AG10803 (cell line): Measurements from ENCODE around the gene FNDC3B.

Experiments used
- DNase-seq: peaks from one replicate; pipeline ENCODE4 v3.0.0; 2010; ENCODE audit warnings: low read depth
- H3K4me3 ChIP-seq: 2 replicates; pipeline ENCODE4 v1.5.1; 2011; ENCODE audit warnings: mild to moderate bottlenecking, low read length, control low read depth
- TF ChIP-seq, protein P1 (sequence below): conservative IDR thresholded peaks from 2 replicates; pipeline ENCODE4 v1.5.1; 2011; ENCODE audit warnings: mild to moderate bottlenecking, low read length, control low read depth, inconsistent platforms

FNDC3B gene

DNA sequence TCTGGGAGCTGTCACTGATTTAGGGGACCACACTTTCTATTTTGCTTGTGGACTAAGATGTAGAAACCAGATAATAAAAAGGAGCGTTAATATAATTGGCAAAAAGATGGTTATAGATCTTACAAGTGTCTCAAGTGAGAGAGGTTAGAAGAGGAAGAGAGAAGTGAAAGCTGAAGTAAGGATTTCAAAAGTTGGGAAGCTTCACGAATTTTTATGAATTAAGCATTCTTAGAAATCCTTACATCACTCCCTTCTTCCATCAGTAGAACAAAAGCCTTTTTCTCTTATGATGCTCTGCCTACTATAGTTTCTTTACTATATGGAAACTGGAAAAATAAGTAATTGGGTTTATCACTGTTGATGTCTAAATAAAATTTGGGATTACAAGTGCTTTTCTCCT, 146.5 kb downstream of the FNDC3B start:
- no peak overlapping the region for H3K4me3 ChIP-seq
- TF ChIP-seq, protein P1, sequence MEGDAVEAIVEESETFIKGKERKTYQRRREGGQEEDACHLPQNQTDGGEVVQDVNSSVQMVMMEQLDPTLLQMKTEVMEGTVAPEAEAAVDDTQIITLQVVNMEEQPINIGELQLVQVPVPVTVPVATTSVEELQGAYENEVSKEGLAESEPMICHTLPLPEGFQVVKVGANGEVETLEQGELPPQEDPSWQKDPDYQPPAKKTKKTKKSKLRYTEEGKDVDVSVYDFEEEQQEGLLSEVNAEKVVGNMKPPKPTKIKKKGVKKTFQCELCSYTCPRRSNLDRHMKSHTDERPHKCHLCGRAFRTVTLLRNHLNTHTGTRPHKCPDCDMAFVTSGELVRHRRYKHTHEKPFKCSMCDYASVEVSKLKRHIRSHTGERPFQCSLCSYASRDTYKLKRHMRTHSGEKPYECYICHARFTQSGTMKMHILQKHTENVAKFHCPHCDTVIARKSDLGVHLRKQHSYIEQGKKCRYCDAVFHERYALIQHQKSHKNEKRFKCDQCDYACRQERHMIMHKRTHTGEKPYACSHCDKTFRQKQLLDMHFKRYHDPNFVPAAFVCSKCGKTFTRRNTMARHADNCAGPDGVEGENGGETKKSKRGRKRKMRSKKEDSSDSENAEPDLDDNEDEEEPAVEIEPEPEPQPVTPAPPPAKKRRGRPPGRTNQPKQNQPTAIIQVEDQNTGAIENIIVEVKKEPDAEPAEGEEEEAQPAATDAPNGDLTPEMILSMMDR: no peak
- no peak for DNase-seq

DNA sequence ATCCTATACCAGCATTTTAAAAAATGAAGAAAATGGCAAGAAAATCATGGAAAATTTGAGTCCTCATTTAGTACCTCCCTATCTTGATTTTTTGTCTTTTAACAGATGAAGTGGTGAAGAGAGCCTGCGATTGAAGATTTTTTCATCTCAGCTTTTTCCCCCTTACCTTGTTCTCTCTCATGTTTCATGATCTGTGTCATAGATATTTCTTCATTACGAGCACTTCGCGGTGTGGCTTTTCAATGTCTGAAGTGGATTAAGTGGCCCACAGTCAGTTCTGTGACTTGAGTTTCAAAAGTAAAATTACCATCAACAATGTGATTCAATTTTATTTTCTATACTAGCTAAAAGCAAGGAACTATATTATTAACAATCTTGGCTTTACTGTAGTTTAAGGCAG, 147.2 kb downstream of the FNDC3B start:
- TF ChIP-seq, protein P1: no peak
- DNase-seq: no peak
- no peak overlapping the region for H3K4me3 ChIP-seq

DNA sequence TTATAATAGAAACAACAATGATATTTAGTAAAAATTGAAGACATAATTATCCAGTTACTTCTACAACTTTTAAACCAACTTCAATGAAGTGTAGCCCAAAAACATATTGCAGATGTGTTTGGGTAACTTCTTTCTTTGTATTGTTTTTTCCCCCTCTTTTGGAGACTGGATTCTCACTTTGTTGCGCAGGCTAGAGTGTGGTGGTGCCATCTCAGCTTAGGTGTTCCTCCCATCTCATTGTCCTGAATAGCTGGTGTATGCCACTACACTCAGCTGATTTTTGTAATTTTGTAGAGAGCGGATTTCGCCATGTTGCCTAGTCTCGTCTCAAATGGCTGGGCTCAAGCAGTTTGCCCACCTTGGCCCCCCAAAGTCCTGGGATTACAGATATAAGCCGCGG, 148.1 kb downstream of the FNDC3B start:
- TF ChIP-seq, protein P1: no peak
- DNase-seq: no peak
- no peak overlapping the region for H3K4me3 ChIP-seq

DNA sequence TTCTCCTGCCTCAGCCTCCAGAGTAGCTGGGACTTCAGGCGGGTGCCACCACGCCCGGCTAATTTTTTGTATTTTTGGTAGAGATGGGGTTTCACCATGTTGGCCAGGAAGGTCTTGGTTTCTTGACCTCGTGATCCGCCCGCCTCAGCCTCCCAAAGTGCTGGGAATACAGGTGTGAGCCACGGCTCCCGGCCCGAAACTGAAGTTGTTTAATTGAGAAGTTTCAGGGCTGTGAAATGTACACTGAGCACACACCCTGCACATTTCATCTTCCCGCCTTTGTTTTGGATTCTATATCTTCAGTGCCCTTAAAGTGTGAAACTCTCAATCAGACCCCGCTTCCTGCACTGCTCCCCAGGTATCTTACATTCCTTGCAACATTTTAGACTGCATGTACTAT, 149.1 kb downstream of the FNDC3B start:
- no peak for DNase-seq
- H3K4me3 ChIP-seq: no peak overlapping the region
- TF ChIP-seq, protein P1: no peak

DNA sequence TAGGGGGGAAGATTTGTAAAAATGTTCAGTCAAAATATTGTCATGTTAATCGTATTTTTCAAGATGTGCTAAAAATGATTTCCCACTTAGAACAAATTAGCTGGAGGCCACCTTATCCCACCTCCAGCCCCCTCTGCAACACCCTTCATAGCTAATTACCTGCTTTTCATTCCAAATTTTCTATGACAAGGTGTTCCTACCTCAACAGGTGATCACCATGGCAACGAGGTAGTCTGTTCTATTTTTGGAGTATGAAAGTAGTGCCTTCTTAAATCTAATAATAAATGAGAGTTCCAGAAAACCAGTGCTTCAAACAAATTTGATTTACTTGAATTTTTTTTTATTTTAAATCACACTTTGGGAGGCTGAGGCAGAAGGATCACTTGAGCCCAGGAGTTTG, 149.8 kb downstream of the FNDC3B start:
- TF ChIP-seq, protein P1: no peak
- no peak overlapping the region for H3K4me3 ChIP-seq
- DNase-seq: no peak

DNA sequence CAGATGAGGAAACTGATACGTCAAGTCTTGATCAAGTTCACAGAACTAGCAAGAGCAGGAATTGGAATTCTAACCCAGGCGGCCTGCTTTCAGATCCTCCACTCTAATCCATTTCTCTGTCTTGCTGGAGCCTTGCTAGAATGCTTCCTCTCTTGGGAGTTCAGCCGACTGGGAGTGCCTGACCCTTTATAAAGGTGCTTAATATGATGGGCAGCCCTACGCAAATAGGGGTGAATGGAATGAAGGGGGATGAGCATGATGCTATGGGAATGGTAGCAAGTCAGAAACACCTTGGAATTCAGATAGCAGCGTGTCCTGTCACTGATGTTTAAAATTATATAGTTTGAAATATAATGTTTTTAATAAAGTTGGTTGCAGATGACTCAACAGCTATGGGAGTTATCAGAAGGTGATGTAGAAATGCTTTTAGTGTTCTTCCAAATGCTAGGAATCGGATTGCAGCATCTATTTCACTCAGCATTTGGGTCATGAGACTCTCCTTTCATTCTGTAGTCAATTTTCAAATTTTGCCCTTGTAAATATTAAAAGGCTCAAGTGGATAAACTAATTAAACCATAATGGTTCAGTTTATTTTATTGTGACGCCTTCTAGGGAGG, 150.7 kb downstream of the FNDC3B start:
- no peak overlapping the region for H3K4me3 ChIP-seq
- TF ChIP-seq, protein P1: no peak
- no peak for DNase-seq

DNA sequence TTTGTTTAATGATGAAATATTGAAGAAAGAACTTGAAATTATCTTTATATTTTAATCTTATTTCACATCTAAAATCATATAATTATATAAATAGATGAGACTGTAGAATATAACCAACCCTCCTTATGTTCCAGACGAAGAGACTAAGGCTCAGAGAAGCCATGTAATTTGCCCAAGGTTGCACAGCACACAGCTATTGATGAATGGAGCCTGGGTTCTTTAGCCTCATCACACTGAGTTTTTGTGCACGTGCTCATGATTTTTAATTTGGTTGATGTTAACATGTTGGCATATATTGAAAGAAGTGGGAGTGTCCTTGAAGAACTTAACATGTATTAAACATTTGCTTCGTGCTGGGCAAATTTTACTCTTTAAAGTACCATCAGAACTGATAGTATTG, 151.6 kb downstream of the FNDC3B start:
- no peak for DNase-seq
- TF ChIP-seq, protein P1: no peak
- H3K4me3 ChIP-seq: no peak overlapping the region
